GM18505 (cell line): ENCODE data around the gene SCARB2.

ENCODE experiments used
- ATAC-seq: cut with Tn5 transposase; IDR thresholded peaks from one replicate; pipeline ENCODE4 v1.9.1; 2021; ENCODE audit not compliant: unreplicated experiment
- POLR2A ChIP-seq: IDR thresholded peaks from 4 replicates; pipeline ENCODE4 v1.6.1; 2011; ENCODE audit warnings: borderline replicate concordance; ENCODE audit not compliant: insufficient read depth, insufficient read length; ENCODE audit errors: extremely low read depth

SCARB2 gene

GRCh38 chr4:76116821-76117220 is 96.8 kb downstream of the SCARB2 start:
- no peak for ATAC-seq
- no peak for TF ChIP-seq POLR2A
